Hematopoietic multipotent progenitor cell (in vitro differentiated cells): ENCODE measurements around the gene PPIL6. TPM values are rescaled to one million over a fixed set of nuclear protein-coding genes. Genes with fewer than 3 reads are reported as not detected.
"Not testable (repeated sequence)": the region's sequence is repeated elsewhere in the genome, so short reads cannot be mapped to it uniquely, and the experiment has no call there.

ENCODE experiments used
- DNase-seq, 3 donors: peaks; one replicate each; pipeline ENCODE4 v3.0.0-alpha.2; 2011 to 2015; ENCODE audit warnings: low read depth in 2 of 3, low spot score in 2 of 3
- total RNA-seq: library from RNA; depleted of rRNA; stranded (reverse); fragments of >200 nt; gene quantifications from one replicate; pipeline ENCODE4 v1.2.3, GENCODE V29; 2012

Gene PPIL6
- total RNA-seq, 1 donor = 2.7 TPM

DNA sequence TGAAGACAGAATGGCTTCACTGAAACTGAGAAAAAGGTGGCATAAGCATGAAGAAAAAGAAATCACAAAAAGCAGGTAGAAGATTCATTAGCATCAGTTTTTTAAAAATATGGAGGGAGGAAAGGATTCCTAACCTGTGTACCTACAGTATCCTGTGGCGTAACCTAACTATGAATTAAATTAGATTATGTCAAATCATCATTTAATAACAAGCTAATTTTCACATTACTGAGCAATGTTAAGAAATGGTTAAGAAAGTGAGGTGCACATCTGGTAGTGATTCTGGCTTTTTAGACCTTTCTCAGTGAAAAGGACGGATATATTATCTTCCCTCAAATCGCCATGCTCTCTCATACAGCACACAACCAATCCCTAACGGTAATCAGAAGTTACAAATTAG is 70.7 kb downstream of the PPIL6 start:
- DNase-seq = no peak

DNA sequence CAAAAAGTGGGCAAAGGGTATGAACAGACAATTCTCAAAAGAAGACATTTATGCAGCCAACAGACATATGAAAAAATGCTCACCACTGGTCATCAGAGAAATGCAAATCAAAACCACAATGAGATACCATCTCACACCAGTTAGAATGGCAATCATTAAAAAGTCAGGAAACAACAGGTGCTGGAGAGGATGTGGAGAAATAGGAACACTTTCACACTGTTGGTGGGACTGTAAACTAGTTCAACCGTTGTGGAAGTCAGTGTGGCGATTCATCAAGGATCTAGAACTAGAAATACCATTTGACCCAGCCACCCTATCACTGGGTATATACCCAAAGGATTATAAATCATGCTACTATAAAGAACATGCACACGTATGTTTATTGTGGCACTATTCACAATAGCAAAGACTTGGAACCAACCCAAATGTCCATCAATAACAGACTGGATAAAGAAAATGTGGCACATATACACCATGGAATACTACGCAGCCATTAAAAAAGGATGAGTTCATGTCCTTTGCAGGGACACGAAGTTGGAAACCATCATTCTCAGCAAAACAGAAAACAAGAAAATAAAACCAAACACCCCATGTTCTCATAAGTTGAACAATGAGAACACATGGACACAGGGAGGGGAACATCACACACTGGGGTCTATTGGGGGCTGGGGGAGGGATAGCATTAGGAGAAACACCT is 75.9 kb downstream of the PPIL6 start:
- not testable (repeated sequence) for DNase-seq

DNA sequence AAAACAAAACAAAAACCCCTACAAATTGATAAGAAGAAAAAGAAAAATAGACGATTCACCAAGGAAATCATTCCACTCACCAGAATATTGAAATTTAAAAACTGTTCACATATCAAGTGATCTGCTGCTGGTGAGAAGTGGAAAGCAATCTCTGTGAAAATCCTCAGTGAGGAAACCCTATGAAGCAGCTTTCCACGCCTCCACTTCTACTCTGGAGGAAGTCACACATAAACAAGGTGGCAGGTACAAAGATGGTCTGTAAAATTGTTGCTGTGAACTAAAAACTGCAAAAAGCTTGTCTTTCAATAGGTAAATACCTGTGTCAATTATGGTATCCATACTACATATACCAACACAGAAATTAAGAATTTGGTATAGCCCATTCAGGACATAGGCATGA is 76.7 kb downstream of the PPIL6 start:
- DNase-seq = no peak

DNA sequence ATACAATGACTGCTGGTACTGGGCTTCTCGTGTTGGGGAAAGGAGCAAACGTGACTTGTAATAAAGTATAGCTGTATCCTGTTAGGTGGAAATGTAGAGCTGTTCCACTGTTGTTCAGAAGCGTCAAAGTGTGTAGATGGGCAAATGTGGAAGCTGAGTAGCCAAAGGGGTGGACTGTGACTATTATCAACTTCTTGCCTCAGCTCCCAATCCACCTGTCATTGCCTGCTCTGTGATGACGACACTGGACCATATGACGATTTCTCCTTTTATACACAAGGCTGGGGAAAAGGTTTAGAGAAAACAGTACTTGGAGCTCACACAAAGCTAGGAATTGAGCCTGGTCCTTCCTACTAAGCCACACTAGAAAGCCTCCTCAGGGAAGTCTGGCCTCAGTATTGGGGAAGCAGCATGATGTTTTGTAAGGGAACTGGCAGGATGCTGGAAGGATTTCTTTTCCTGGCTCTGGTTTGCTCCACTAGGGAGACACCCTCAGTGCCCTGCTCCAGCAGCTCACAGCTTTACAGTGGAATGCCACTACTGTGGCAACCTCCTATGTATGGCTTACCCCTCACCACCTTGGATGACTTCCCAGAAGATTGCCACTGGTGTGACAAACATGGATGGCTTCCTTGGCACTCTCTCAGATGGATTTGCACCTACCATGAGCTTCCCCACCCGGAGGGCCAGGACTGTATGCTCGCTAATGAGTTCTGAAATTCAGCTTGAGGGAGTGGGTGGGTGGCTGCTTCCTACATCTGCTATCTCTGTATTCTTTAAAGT is 78.1 kb downstream of the PPIL6 start:
- no peak for DNase-seq

DNA sequence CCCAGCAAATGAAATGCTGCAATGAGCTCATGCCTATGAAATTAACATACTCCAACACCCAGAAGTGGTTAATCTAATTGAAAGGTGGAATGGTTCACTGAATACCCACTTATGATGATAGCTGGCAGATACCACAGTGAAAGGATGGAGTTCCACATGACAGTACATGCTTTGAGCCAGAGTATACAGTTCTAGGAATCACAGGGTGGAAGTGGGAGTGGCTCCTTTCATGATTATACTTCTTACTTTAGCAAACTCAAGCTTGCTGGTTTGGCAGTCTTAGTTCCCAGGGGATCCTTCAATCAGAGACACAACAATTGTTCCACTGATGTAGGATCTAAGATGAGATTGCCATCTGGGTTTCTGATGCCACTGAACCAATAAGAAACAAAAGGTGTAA is 79.6 kb downstream of the PPIL6 start:
- DNase-seq = no peak

DNA sequence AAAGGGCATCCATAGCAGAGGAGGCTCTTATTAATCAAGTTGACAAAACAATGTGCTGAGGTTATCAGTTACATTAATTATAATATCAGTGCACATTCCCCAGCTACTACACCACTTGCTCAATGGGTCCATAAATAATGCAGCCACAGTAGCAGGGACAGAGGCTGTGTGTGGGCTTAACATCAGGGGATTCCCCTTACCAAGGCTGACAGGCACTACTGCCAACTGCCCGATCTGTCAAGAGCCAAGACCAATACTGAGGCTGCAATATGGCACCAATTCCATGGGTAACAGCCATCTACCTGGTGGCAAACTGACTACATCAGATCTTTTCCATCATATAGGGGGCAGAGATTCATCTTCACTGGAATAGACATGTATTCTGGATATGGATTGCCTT is 80.1 kb downstream of the PPIL6 start:
- no peak for DNase-seq

DNA sequence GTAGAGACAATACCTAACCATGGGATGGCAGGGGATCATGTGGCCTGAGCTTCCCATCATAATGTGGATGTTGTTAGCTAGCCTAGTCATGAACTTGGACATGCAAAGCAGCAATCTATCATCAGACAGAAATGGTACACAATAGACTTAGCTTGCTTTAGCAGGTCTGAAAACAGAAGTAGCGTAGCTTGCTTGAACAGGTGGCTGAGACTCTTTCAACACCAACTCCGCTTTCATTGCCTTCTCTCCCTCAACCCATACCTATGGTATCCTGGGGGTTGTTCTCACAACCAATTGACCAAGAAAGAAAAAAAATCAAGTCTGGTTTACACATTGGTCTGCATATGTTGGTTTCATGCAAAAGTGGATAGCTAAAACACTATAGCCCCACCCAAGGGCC is 81.2 kb downstream of the PPIL6 start:
- DNase-seq = no peak

DNA sequence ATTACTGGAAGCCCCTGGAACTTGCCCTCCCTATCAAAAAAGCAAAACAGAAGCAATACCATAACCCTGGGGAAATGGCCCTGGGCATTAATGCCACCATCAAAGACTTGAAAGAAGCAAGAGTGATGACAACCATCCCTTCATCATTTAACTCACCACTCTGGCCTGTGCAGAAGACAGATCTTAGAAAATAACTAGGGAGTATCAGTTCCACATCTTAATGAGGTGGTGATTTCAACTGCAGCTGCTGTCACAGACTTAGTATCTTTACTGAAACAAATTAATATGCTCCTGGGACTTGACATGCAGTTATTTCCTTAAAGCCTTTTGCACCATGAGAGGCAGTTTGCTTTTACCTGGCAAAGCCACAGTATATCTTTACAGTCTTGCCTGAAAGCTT is 82.2 kb downstream of the PPIL6 start:
- DNase-seq = no peak

DNA sequence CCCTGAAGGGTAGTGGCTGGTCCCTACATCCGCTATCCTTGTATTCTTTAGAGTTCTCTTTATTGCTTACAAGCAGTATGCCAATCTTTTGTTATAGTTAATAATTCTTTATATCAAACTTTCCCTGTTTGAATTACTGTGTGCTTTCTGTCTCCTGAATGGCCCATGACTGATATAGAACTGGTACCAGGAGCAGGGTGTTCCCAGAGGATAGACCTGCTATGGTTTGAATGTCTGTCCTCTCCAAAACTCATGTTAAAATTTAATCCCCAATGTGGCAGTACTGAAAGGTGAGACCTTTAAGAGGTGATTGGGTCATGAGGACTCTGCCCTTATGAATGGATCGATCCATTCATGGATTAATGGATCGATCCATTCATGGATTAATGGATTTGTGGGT is 84.2 kb downstream of the PPIL6 start:
- no peak for DNase-seq

DNA sequence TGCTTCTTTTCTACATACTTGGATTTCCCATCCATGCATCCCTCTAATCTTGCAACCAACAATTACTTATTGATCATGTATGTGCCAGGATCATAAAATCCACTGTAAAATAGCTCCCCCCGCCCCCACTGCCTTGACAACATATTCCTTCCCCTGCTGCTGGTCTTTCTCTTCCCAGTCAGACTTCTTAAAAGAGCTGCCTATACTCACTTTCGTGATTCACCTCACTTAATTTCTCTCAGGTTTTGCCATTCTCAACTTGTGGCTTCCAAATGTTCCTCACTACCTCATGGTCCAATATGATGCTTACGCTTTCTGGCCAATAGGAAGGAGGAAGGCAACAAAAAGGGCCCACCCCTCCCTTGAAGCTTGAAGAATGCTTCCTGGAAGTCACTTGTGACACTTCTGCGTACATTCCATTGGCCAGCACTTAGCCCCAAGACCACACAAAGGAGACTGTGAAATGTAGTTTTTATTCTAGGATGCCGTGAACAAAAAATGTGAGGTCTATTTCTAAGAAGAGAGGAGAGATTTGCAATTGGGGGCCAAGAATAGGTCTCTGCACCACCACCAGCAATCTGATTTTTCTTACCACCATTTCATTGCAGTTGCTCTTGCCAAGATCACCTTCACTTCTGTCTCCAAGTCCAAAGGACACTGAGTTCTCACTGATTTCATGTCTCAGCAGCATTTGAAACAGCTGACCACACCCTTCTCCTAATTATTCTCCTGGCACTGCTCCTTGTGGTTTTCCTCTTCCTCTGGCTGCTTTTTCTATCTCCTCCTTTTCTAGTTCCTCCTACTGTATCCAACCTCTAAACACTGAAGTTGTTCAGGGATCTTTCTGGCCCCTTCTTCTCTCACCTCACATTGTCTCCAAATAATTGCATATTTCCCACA is 88.9 kb downstream of the PPIL6 start:
- no peak for DNase-seq

DNA sequence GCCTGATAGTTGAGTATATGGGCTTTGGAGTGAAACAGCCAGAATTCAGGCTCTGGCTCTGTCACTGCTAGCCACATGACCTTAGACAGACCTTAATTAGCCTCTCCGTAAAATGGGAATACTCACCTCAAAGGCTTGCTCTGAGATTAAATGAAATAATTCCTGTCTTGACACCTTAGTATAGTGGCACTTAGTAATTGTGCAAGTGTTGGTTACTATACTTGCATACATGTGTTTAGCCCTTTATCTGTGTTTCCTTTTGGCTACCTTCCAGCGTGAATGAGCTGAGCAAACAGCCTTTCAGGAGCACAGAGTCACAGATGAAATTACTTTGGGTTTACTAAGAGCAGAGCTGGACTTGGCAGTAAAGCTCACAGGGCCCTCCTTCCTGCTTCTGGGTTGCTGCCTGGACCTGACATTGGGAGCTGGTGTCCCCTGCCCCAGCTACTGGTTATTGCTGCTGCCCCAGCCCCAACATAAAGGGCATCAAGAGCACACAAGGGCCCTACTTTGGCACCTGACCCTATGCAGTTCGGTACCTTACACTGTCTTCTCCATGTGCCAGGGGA is 90.9 kb downstream of the PPIL6 start:
- peak in 2 of 3 donors; percentile 77 to 91 for DNase-seq

DNA sequence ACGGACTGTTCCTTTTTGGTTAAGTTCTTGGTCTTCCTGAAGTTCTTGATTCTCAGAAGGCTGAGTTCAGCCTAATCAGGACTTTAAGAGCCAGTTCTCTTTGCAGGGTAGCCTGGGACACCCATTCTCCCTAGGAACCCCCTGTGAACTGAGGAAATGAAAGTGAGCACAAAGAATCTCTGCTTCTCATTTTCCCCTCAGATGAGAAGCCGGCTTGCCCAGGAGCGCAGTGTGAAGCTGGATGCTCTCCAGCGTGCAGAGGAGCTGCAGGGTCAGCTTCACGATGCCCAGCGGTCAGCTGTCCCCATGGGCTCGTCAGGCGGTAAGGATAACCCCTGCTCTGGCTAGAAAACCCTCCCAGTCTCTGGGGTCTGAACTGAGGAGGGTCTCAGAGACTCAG is 92.2 kb downstream of the PPIL6 start:
- DNase-seq = no peak

DNA sequence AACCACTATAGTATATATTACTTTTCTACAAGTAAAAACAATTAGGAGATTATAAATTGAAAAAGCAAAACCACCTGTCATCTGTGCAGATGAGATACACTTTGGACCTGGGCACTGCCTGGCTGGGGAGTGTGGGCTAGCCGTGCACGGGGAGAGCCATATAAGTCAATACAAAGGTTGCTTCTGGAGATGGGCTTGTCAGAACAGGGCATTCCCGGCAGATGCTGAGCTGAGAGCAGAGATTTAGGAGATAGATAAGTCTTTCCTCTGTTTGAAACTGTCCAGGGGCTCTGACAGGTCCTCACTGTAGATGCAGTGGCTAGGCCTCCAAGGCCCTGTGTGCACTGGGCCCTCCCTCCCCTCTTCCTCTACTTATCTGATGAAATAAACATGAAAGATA is 92.6 kb downstream of the PPIL6 start:
- no peak for DNase-seq

DNA sequence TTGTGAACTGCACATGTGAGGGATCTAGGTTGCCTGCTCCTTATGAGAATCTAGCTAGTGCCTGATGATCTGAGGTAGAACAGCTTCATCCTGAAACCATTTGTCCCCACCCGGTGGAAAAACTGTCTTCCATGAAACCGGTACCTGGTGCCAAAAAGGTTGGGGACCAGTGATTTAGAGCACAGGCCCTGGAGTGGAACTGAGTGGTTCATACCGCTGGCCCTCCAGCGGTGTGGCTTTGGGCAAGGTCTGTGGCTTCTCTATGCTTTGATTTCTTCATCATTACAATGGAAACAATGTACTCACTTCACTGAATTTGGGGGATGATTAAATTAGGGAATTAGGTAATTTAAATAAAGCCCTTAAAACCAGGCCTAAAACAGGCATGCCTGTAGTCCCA is 94.4 kb downstream of the PPIL6 start:
- DNase-seq = no peak

DNA sequence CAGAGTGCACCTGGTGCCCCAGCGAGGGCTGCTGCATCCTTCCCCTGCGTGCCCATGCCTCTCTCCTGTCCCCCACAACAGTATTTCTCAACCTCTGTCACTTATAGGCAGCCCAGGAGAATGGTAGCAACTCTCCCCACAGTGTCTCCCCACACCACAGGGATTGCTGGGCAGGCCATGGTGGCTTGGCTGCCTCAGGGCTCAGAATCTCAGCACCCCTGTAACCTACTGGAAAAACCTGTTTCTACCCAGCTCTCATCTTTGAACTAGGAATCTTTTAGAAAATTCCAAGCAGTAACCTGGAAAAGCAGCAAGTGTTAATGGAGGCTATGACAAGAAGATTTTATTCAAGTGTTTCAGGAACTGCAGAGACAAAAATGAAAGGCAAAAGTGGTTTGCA is 96.2 kb downstream of the PPIL6 start:
- no peak for DNase-seq

DNA sequence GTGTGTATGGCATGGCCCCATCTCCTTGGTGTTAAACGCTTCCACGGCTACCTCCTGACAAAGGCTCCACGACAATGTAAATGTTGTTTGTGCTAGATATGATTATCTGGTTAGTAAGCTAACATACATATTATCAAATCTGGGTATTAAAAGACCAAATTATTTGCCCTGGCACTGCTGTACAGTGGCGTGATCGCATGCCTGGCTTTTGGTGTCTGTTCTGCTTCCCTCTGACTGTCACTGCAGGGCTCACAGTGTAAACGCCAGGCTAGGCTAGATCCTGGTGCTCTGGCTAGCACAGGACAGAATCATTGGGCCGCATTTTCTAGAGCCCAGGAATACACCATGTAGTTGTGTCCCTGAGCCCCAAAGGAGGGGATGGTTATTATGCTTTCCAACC is 96.9 kb downstream of the PPIL6 start:
- no peak for DNase-seq

DNA sequence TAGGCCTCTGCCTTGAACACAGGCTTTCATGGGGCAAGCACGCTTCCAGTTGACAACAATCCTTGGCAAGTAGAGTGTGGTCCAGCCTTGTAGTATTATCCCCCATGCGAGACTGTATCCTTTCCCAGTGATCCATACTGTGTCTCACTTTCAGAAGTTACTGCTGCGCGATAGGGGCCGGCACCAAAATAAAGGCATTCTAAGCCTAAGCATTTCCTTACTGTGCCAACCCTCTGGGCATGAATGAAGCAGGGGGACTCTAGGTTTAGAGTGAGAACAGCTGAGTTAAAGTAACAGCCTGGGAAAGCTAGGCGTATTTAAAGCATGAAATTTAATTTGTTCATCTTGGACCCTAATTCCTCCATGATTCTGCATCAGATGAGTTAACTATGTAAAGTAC is 97.5 kb downstream of the PPIL6 start:
- no peak for DNase-seq

DNA sequence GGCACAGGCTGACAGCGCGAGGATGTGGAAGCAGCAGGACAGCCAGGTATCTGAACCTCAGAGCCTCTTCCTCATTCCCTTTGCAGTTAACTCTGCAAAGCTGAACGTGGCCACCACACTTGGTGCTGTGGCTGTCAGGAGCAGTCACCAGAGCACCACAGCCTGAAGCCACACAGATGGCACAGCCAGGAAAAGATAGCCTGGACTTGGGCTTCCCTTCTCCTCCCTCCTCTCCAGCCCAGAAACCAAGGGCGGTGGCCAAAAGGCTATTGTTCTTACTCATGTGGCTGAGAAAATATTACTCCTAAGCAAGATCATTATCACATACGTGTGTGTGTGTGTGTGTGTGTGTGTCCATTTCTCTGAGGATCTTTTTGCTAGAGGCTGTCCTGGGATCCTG is 97.9 kb downstream of the PPIL6 start:
- DNase-seq = peak in 1 of 3 donors; percentile 66

DNA sequence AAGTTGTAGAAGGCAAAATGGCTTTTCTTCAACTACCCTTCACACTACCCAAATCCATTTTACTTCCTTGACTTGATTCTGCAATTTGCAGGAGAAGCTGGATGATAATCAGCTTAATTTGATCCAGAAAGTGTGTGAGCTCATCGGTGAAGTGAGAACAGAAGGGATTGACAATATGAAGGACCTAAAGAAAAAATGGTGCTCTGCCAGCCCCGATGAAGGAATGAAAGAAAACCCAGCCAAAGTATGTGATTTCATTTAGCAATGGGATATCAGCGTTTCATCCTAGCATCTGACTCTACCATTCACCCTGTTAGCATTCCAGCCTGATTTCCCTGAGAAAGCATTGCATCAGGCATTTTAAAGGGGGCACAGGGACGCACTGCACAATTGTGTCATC is 99.6 kb downstream of the PPIL6 start:
- no peak for DNase-seq
